T-helper 2 cell treated with Interferon-gamma antibody and Interleukin-4, amounts not matched to agents 5 μg/mL and 100 μg/mL, for 36 hours (primary cell): ENCODE measurements around the gene PARP11.

Source experiments
- DNase-seq: peaks from one replicate; pipeline ENCODE4 v3.0.0; 2021; ENCODE audit warnings: low spot score
- H3K27ac Mint-ChIP-seq: one replicate; pipeline ENCODE4 v1.8.0; 2021; ENCODE audit warnings: mild to moderate bottlenecking, mixed read lengths
- H3K27me3 Mint-ChIP-seq: one replicate; pipeline ENCODE4 v1.8.0; 2021; ENCODE audit warnings: low read depth, mixed read lengths
- H3K36me3 Mint-ChIP-seq: one replicate; pipeline ENCODE4 v1.8.0; 2021; ENCODE audit warnings: low read depth, mixed read lengths
- H3K4me1 Mint-ChIP-seq: one replicate; pipeline ENCODE4 v1.8.0; 2021; ENCODE audit warnings: low read depth, mixed read lengths
- H3K4me3 Mint-ChIP-seq: one replicate; pipeline ENCODE4 v1.8.0; 2022; ENCODE audit warnings: mild to moderate bottlenecking, moderate library complexity, mixed read lengths
- H3K9me3 Mint-ChIP-seq: one replicate; pipeline ENCODE4 v1.8.0; 2021; ENCODE audit warnings: mixed read lengths

Gene PARP11

GRCh38 chr12:3896801-3897351 is 23.7 kb upstream of the PARP11 start:
- H3K4me3 Mint-ChIP-seq: peak overlapping the region; percentile 73
- DNase-seq: no peak
- peak overlapping the region; percentile 96 for H3K27ac Mint-ChIP-seq
- no peaks in the 10 kb centered on the region for H3K27me3 Mint-ChIP-seq
- no peaks in the 10 kb centered on the region for H3K9me3 Mint-ChIP-seq
- peaks cover 35% of the 10 kb centered on the region for H3K4me1 Mint-ChIP-seq
- H3K36me3 Mint-ChIP-seq: no peaks in the 10 kb centered on the region

GRCh38 chr12:3896356-3896755 is 23.2 kb upstream of the PARP11 start:
- DNase-seq: no peak
- H3K4me3 Mint-ChIP-seq: peak overlapping the region; percentile 73

GRCh38 chr12:3892631-3893030 is 19.4 kb upstream of the PARP11 start:
- H3K4me3 Mint-ChIP-seq: no peak overlapping the region
- peaks cover 19% of the 10 kb centered on the region for H3K4me1 Mint-ChIP-seq
- H3K9me3 Mint-ChIP-seq: no peaks in the 10 kb centered on the region
- H3K27me3 Mint-ChIP-seq: no peaks in the 10 kb centered on the region
- no peak overlapping the region for H3K27ac Mint-ChIP-seq
- no peaks in the 10 kb centered on the region for H3K36me3 Mint-ChIP-seq
- no peak for DNase-seq

More at GRCh38 chr12:3896356-3896755, 23.2 kb upstream of the PARP11 start:
- no peaks in the 10 kb centered on the region for H3K27me3 Mint-ChIP-seq
- H3K9me3 Mint-ChIP-seq: no peaks in the 10 kb centered on the region
- no peaks in the 10 kb centered on the region for H3K36me3 Mint-ChIP-seq
- H3K27ac Mint-ChIP-seq: peak overlapping the region; percentile 96
- H3K4me1 Mint-ChIP-seq: peaks cover 35% of the 10 kb centered on the region

GRCh38 chr12:3891201-3891600 is 18.0 kb upstream of the PARP11 start:
- no peak overlapping the region for H3K27ac Mint-ChIP-seq
- no peak for DNase-seq
- no peaks in the 10 kb centered on the region for H3K36me3 Mint-ChIP-seq
- no peaks in the 10 kb centered on the region for H3K9me3 Mint-ChIP-seq
- no peak overlapping the region for H3K4me3 Mint-ChIP-seq
- no peaks in the 10 kb centered on the region for H3K27me3 Mint-ChIP-seq
- peaks cover 8% of the 10 kb centered on the region for H3K4me1 Mint-ChIP-seq

- Mint-ChIP-seq H3K36me3 (no peaks in the 10 kb centered on the region), H3K27ac (no peak overlapping the region), H3K4me1 (peaks cover 14% of the 10 kb centered on the region), H3K27me3 (peaks cover 7% of the 10 kb centered on the region), H3K4me3 (no peak overlapping the region), H3K9me3 (no peaks in the 10 kb centered on the region)
- DNase-seq: no peak
Measured at GRCh38 chr12:3888659-3889058, 15.5 kb upstream of the PARP11 start.

- peaks cover 13% of the 10 kb centered on the region for H3K4me1 Mint-ChIP-seq
- no peaks in the 10 kb centered on the region for H3K9me3 Mint-ChIP-seq
- H3K4me3 Mint-ChIP-seq: peak overlapping the region; percentile 48
- no peak overlapping the region for H3K27ac Mint-ChIP-seq
- DNase-seq: no peak
- no peaks in the 10 kb centered on the region for H3K36me3 Mint-ChIP-seq
- peaks cover 11% of the 10 kb centered on the region for H3K27me3 Mint-ChIP-seq
Measured at GRCh38 chr12:3885277-3886094, 12.3 kb upstream of the PARP11 start.

- no peak overlapping the region for H3K4me3 Mint-ChIP-seq
- peaks cover 11% of the 10 kb centered on the region for H3K27me3 Mint-ChIP-seq
Measured at GRCh38 chr12:3884671-3885070, 11.5 kb upstream of the PARP11 start.

GRCh38 chr12:3882896-3883564 is 9.8 kb upstream of the PARP11 start:
- no peak overlapping the region for H3K4me3 Mint-ChIP-seq
- H3K36me3 Mint-ChIP-seq: peaks cover 3% of the 10 kb centered on the region
- peaks cover 21% of the 10 kb centered on the region for H3K4me1 Mint-ChIP-seq
- peaks cover 11% of the 10 kb centered on the region for H3K27me3 Mint-ChIP-seq
- no peaks in the 10 kb centered on the region for H3K9me3 Mint-ChIP-seq
- H3K27ac Mint-ChIP-seq: no peak overlapping the region
- DNase-seq: no peak

More at GRCh38 chr12:3884671-3885070, 11.5 kb upstream of the PARP11 start:
- Mint-ChIP-seq H3K9me3 (no peaks in the 10 kb centered on the region), H3K4me1 (peaks cover 17% of the 10 kb centered on the region), H3K27ac (no peak overlapping the region), H3K36me3 (no peaks in the 10 kb centered on the region)
- no peak for DNase-seq

GRCh38 chr12:3882406-3882805 is 9.2 kb upstream of the PARP11 start:
- no peak for DNase-seq
- H3K36me3 Mint-ChIP-seq: peaks cover 3% of the 10 kb centered on the region
- H3K27ac Mint-ChIP-seq: no peak overlapping the region
- peaks cover 11% of the 10 kb centered on the region for H3K27me3 Mint-ChIP-seq
- H3K9me3 Mint-ChIP-seq: no peaks in the 10 kb centered on the region
- peaks cover 21% of the 10 kb centered on the region for H3K4me1 Mint-ChIP-seq
- H3K4me3 Mint-ChIP-seq: no peak overlapping the region

- Mint-ChIP-seq H3K36me3 (peaks cover 3% of the 10 kb centered on the region), H3K4me3 (no peak overlapping the region), H3K9me3 (no peaks in the 10 kb centered on the region), H3K27me3 (peaks cover 11% of the 10 kb centered on the region), H3K27ac (no peak overlapping the region), H3K4me1 (peaks cover 19% of the 10 kb centered on the region)
- DNase-seq: no peak
Measured at GRCh38 chr12:3881281-3881950, 8.2 kb upstream of the PARP11 start.

- Mint-ChIP-seq H3K27me3 (peaks cover 8% of the 10 kb centered on the region), H3K27ac (no peak overlapping the region), H3K4me1 (peaks cover 12% of the 10 kb centered on the region), H3K4me3 (no peak overlapping the region), H3K9me3 (no peaks in the 10 kb centered on the region), H3K36me3 (peaks cover 3% of the 10 kb centered on the region)
- no peak for DNase-seq
Measured at GRCh38 chr12:3879846-3880245, 6.6 kb upstream of the PARP11 start.

GRCh38 chr12:3871356-3871755 is 1.8 kb downstream of the PARP11 start:
- no peak for DNase-seq
- H3K27me3 Mint-ChIP-seq: no peaks in the 10 kb centered on the region
- peak overlapping the region; percentile 97 for H3K27ac Mint-ChIP-seq
- peaks cover 21% of the 10 kb centered on the region for H3K9me3 Mint-ChIP-seq
- H3K36me3 Mint-ChIP-seq: peaks cover 32% of the 10 kb centered on the region
- peak overlapping the region; percentile 96 for H3K4me3 Mint-ChIP-seq
- peaks cover 43% of the 10 kb centered on the region for H3K4me1 Mint-ChIP-seq

- H3K27me3 Mint-ChIP-seq: no peaks in the 10 kb centered on the region
- peaks cover 43% of the 10 kb centered on the region for H3K4me1 Mint-ChIP-seq
- peak overlapping the region; percentile 96 for H3K4me3 Mint-ChIP-seq
- H3K36me3 Mint-ChIP-seq: peaks cover 46% of the 10 kb centered on the region
- peak; percentile 39 for DNase-seq
- H3K27ac Mint-ChIP-seq: peak overlapping the region; percentile 97
- H3K9me3 Mint-ChIP-seq: peaks cover 36% of the 10 kb centered on the region
Measured at GRCh38 chr12:3869865-3870264, 3.3 kb downstream of the PARP11 start.

GRCh38 chr12:3869433-3869832 is 3.8 kb downstream of the PARP11 start:
- Mint-ChIP-seq H3K4me3 (peak overlapping the region; percentile 96), H3K27me3 (no peaks in the 10 kb centered on the region), H3K9me3 (peaks cover 40% of the 10 kb centered on the region), H3K4me1 (peaks cover 43% of the 10 kb centered on the region), H3K36me3 (peaks cover 50% of the 10 kb centered on the region), H3K27ac (peak overlapping the region; percentile 97)
- no peak for DNase-seq
